ENCODE measurements around the gene TSPAN13. TPM values are rescaled to one million over a fixed set of nuclear protein-coding genes. Genes with fewer than 3 reads are reported as not detected.
"Not testable (repeated sequence)": the region's sequence is repeated elsewhere in the genome, so short reads cannot be mapped to it uniquely, and the experiment has no call there.

The TSPAN13 gene
- total RNA-seq, 6 donors from 2014 or later = 16.8 to 178 (median 139) TPM

DNA sequence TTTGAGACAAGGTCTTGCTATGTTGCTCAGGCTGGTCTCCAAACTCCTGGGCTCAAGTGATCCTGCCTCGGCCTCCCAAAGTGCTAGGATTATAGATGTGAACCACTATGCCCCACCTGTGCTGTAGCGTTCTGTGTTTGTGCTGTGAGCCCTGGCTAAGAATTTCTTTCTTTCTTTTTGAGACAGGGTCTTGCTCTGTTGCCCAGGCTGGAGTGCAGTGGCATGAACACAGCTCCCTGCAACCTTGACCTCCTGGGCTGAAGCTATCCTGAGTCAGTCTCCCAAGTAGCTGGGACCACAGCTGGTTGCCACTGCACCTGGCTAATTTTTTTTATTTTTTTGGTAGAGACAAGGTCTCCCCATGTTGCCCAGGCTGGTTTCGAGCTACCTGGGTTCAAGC lies 11.4 kb downstream of the TSPAN13 start:
- DNase-seq = no peak
- Histone ChIP-seq H3K36me3 (no peaks in the 10 kb centered on the region), H3K27ac (peak overlapping the region in 2 of 4 donors; percentile 7 to 20), H3K9me3 (no peaks in the 10 kb centered on the region), H3K4me1 (peaks cover 0 to 11% (median 2%) of the 10 kb centered on the region in 4 donors), H3K27me3 (no peaks in the 10 kb centered on the region), H3K4me3 (no peak overlapping the region)
- ATAC-seq (ENCODE audit: low FRiP score in 2 of 2) = no peak
- WGBS, 2 donors = 96 to 100% methylated on average over 3 of the region's 3 CpGs
- TF ChIP-seq POLR2A (IDR thresholded peaks at IDR 0.05) (no peak), POLR2AphosphoS5 (IDR thresholded peaks at IDR 0.05) (no peak), EP300 (IDR thresholded peaks at IDR 0.05) (no peak)
- TF ChIP-seq, protein P1, sequence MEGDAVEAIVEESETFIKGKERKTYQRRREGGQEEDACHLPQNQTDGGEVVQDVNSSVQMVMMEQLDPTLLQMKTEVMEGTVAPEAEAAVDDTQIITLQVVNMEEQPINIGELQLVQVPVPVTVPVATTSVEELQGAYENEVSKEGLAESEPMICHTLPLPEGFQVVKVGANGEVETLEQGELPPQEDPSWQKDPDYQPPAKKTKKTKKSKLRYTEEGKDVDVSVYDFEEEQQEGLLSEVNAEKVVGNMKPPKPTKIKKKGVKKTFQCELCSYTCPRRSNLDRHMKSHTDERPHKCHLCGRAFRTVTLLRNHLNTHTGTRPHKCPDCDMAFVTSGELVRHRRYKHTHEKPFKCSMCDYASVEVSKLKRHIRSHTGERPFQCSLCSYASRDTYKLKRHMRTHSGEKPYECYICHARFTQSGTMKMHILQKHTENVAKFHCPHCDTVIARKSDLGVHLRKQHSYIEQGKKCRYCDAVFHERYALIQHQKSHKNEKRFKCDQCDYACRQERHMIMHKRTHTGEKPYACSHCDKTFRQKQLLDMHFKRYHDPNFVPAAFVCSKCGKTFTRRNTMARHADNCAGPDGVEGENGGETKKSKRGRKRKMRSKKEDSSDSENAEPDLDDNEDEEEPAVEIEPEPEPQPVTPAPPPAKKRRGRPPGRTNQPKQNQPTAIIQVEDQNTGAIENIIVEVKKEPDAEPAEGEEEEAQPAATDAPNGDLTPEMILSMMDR (IDR thresholded peaks at IDR 0.05) = no peak

GRCh38 chr7:16765436-16765859 lies 11.9 kb downstream of the TSPAN13 start:
- Histone ChIP-seq H3K27ac (peak overlapping the region in 2 of 4 donors; percentile 7 to 20), H3K4me1 (peaks cover 0 to 12% (median 2%) of the 10 kb centered on the region in 4 donors), H3K27me3 (no peaks in the 10 kb centered on the region), H3K9me3 (no peaks in the 10 kb centered on the region), H3K36me3 (no peaks in the 10 kb centered on the region), H3K4me3 (no peak overlapping the region)
- DNase-seq (no peak), ATAC-seq (ENCODE audit: low FRiP score in 2 of 2) (no peak)
- 30 to 61% methylated on average over 2 of the region's 2 CpGs for WGBS, 2 donors
- TF ChIP-seq EP300 (IDR thresholded peaks at IDR 0.05) (no peak), POLR2A (IDR thresholded peaks at IDR 0.05) (no peak), POLR2AphosphoS5 (IDR thresholded peaks at IDR 0.05) (no peak)
- TF ChIP-seq, protein P1 (IDR thresholded peaks at IDR 0.05) = no peak

- not testable (repeated sequence) for ATAC-seq (ENCODE audit: low FRiP score in 2 of 2); H3K4me3 ChIP-seq; H3K36me3 ChIP-seq; H3K9me3 ChIP-seq; H3K27me3 ChIP-seq; DNase-seq; H3K27ac ChIP-seq
- WGBS, 2 donors = 88 to 89% methylated on average over 3 of the region's 3 CpGs
- peaks cover 0 to 15% (median 2%) of the 10 kb centered on the region in 4 donors for H3K4me1 ChIP-seq
Measured at GRCh38 chr7:16769994-16770393, 16.4 kb downstream of the TSPAN13 start.

DNA sequence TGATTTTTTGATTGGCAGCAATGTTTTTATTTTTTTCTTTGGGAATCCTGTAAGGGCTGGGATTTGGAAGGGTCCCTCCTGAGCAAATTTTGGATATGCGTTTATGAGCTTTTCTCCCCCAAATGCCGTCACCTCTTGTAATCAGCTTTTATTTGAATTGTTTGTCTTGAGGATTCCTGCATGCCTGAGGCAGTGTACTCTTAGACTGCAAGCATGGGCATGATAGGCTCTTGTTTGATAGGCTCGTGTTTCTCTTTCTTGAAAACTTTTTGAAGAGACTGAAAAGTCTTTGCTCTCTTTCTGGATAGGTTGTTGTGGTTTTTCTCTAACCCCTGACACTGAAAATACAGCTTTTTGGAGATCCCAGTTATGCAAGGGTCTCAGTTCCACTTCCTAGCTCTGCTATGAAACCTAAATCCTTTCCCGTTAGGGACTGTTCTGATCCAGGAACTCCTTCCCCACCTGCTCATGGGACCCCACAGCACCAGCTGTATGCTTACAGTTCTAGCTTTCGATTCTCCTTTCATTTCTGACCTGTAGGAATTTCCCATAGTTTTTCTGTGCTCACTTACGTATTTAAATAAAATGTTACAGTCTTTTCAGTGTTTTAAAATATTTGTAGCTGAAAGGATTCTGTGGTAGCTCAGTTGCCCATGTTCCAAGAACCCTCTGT lies 17.2 kb downstream of the TSPAN13 start:
- ATAC-seq (ENCODE audit: low FRiP score in 2 of 2) (no peak), DNase-seq (no peak)
- TF ChIP-seq, protein P1 (IDR thresholded peaks at IDR 0.05) = no peak
- TF ChIP-seq EP300 (IDR thresholded peaks at IDR 0.05) (no peak), POLR2AphosphoS5 (IDR thresholded peaks at IDR 0.05) (no peak), POLR2A (IDR thresholded peaks at IDR 0.05) (no peak)
- Histone ChIP-seq H3K9me3 (no peaks in the 10 kb centered on the region), H3K36me3 (no peaks in the 10 kb centered on the region), H3K27me3 (no peaks in the 10 kb centered on the region), H3K4me1 (peaks cover 0 to 14% (median 0%) of the 10 kb centered on the region in 4 donors), H3K27ac (peak overlapping the region in 1 of 4 donors; percentile 8), H3K4me3 (peak overlapping the region in 1 of 4 donors; percentile 10)
- 38 to 53% methylated on average over 6 of the region's 6 CpGs for WGBS, 2 donors

DNA sequence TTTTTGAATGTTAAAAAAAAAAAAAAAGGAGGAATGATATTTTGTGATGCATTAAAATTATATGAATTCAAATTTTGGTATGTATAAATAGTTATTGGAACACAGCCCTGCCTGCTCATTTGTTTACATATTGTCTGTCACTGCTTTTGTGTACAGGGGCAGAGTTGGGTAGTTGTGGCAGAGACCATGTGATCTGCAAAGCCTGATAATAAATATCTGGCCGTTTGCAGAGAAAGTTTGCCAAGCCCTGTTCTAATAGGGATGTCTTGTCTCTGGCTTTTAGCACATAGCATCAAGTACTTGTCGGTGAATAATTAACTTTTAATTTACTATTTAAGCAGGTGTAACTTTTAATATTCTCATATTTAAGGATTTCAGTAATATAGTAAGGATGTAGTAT lies 19.8 kb downstream of the TSPAN13 start:
- TF ChIP-seq POLR2AphosphoS5 (IDR thresholded peaks at IDR 0.05) (no peak), EP300 (IDR thresholded peaks at IDR 0.05) (no peak), POLR2A (IDR thresholded peaks at IDR 0.05) (no peak)
- TF ChIP-seq, protein P1 (IDR thresholded peaks at IDR 0.05) = no peak
- no peak for ATAC-seq (ENCODE audit: low FRiP score in 2 of 2)
- WGBS, 2 donors = 31 to 41% methylated on average over 2 of the region's 2 CpGs

More for the DNA sequence above, 19.8 kb downstream of the TSPAN13 start:
- peaks cover 0 to 14% (median 0%) of the 10 kb centered on the region in 4 donors for H3K4me1 ChIP-seq
- no peaks in the 10 kb centered on the region for H3K36me3 ChIP-seq
- H3K27ac ChIP-seq = no peak overlapping the region
- DNase-seq = no peak
- H3K27me3 ChIP-seq = no peaks in the 10 kb centered on the region
- H3K4me3 ChIP-seq = no peak overlapping the region
- no peaks in the 10 kb centered on the region for H3K9me3 ChIP-seq
